ENCODE measurements around the gene DOCK4.

Gene DOCK4

GRCh38 chr7:111952783-111953182, 253.4 kb downstream of the DOCK4 start:
- no peak overlapping the region for H3K4me2 ChIP-seq
- H3K4me3 ChIP-seq (IDR thresholded peaks at IDR 0.05; ENCODE audit: insufficient read depth, low read depth, low read length), result no peak overlapping the region
- H2AFZ ChIP-seq (ENCODE audit: low read depth), result no peak overlapping the region
- H3K9ac ChIP-seq, result no peak overlapping the region
- H3K27me3 ChIP-seq (ENCODE audit: insufficient read depth, low read depth), result no peaks in the 10 kb centered on the region
- H4K20me1 ChIP-seq (ENCODE audit: insufficient read depth), result no peaks in the 10 kb centered on the region
- no peaks in the 10 kb centered on the region for H3K79me2 ChIP-seq (ENCODE audit: insufficient read depth, low read depth)
- H3K36me3 ChIP-seq (ENCODE audit: insufficient read depth), result no peaks in the 10 kb centered on the region
- no peak for TF ChIP-seq CTCF (conservative IDR thresholded peaks at IDR 0.05; ENCODE audit: low read depth, low read length)
- H3K4me1 ChIP-seq (ENCODE audit: low read depth, poor library complexity, severe bottlenecking), result no peaks in the 10 kb centered on the region
- no peak overlapping the region for H3K27ac ChIP-seq

- Histone ChIP-seq H3K4me3 (IDR thresholded peaks at IDR 0.05; ENCODE audit: insufficient read depth, low read depth, low read length) (no peak overlapping the region), H3K79me2 (ENCODE audit: insufficient read depth, low read depth) (no peaks in the 10 kb centered on the region), H3K27me3 (ENCODE audit: insufficient read depth, low read depth) (no peaks in the 10 kb centered on the region), H2AFZ (ENCODE audit: low read depth) (no peak overlapping the region), H4K20me1 (ENCODE audit: insufficient read depth) (no peaks in the 10 kb centered on the region), H3K4me2 (no peak overlapping the region), H3K27ac (no peak overlapping the region), H3K36me3 (ENCODE audit: insufficient read depth) (no peaks in the 10 kb centered on the region), H3K9ac (no peak overlapping the region), H3K4me1 (ENCODE audit: low read depth, poor library complexity, severe bottlenecking) (no peaks in the 10 kb centered on the region)
- no peak for TF ChIP-seq CTCF (conservative IDR thresholded peaks at IDR 0.05; ENCODE audit: low read depth, low read length)
Observed at GRCh38 chr7:111951052-111951451, 255.1 kb downstream of the DOCK4 start.

- Histone ChIP-seq H3K4me1 (ENCODE audit: low read depth, poor library complexity, severe bottlenecking) (no peaks in the 10 kb centered on the region), H2AFZ (ENCODE audit: low read depth) (no peak overlapping the region), H3K4me2 (no peak overlapping the region), H3K9ac (no peak overlapping the region), H4K20me1 (ENCODE audit: insufficient read depth) (no peaks in the 10 kb centered on the region), H3K4me3 (IDR thresholded peaks at IDR 0.05; ENCODE audit: insufficient read depth, low read depth, low read length) (no peak overlapping the region), H3K27ac (no peak overlapping the region), H3K36me3 (ENCODE audit: insufficient read depth) (no peaks in the 10 kb centered on the region), H3K27me3 (ENCODE audit: insufficient read depth, low read depth) (no peaks in the 10 kb centered on the region), H3K79me2 (ENCODE audit: insufficient read depth, low read depth) (no peaks in the 10 kb centered on the region)
- TF ChIP-seq CTCF (conservative IDR thresholded peaks at IDR 0.05; ENCODE audit: low read depth, low read length), result no peak
Observed at GRCh38 chr7:111942450-111943081, 263.6 kb downstream of the DOCK4 start.

- Histone ChIP-seq H3K27ac (no peak overlapping the region), H3K4me2 (no peak overlapping the region), H3K9ac (no peak overlapping the region), H3K36me3 (ENCODE audit: insufficient read depth) (no peaks in the 10 kb centered on the region), H3K27me3 (ENCODE audit: insufficient read depth, low read depth) (no peaks in the 10 kb centered on the region), H3K4me1 (ENCODE audit: low read depth, poor library complexity, severe bottlenecking) (no peaks in the 10 kb centered on the region), H2AFZ (ENCODE audit: low read depth) (no peak overlapping the region), H3K4me3 (IDR thresholded peaks at IDR 0.05; ENCODE audit: insufficient read depth, low read depth, low read length) (no peak overlapping the region), H4K20me1 (ENCODE audit: insufficient read depth) (no peaks in the 10 kb centered on the region), H3K79me2 (ENCODE audit: insufficient read depth, low read depth) (no peaks in the 10 kb centered on the region)
- no peak for TF ChIP-seq CTCF (conservative IDR thresholded peaks at IDR 0.05; ENCODE audit: low read depth, low read length)
Observed at GRCh38 chr7:111937163-111937562, 269.0 kb downstream of the DOCK4 start.

Measured in KMS-11 (cell line).